ENCODE results near the gene SLC38A5. TPM values are rescaled to one million over a fixed set of nuclear protein-coding genes. Genes with fewer than 3 reads are reported as not detected.

SLC38A5 gene
- polyA plus RNA-seq, 1 of the 3 experiments (the other 2 are of a cell fraction) = 0.33 TPM

- Histone ChIP-seq H3K9me2 (no peaks in the 10 kb centered on the region), H3K4me1 (ENCODE audit: control insufficient read depth in 1 of 2, insufficient read depth in 2 of 2, low read depth in 1 of 2, low read length in 1 of 2) (peaks cover 0 to 10% of the 10 kb centered on the region in 2 experiments; a peak in 1 of 4 replicates), H3K79me2 (ENCODE audit: insufficient read depth) (no peaks in the 10 kb centered on the region), H2AFZ (ENCODE audit: low read depth) (no peak overlapping the region), H3K4me3 (ENCODE audit: low read depth in 2 of 2, low read length in 1 of 2) (no peak overlapping the region), H4K20me1 (ENCODE audit: insufficient read depth) (no peaks in the 10 kb centered on the region), H3K9me3 (no peaks in the 10 kb centered on the region), H3K36me3 (replicated peaks in 1 of 2; ENCODE audit: control insufficient read depth in 1 of 2, insufficient read depth in 2 of 2, low read length in 1 of 2) (no peaks in the 10 kb centered on the region), H3K4me2 (no peak overlapping the region), H3K27ac (ENCODE audit: low read depth in 2 of 2, low read length in 1 of 2) (no peak overlapping the region), H3K27me3 (ENCODE audit: insufficient read depth) (no peaks in the 10 kb centered on the region; the same call in 1 of the 2 replicates), H3F3A (replicated peaks; ENCODE audit: insufficient read depth) (no peaks in the 10 kb centered on the region), H3K9ac (no peak overlapping the region)
- TF ChIP-seq USF2 (IDR thresholded peaks at IDR 0.05; ENCODE audit: borderline replicate concordance, low read depth, low read length) = no peak
- TF ChIP-seq RXRA (IDR thresholded peaks at IDR 0.05; ENCODE audit: borderline replicate concordance, low read depth) = no peak
- no peak for TF ChIP-seq GABPA (IDR thresholded peaks at IDR 0.05; ENCODE audit: low read depth)
- peak; percentile 23; the same call in 1 of the 2 replicates for TF ChIP-seq CTCF (IDR thresholded peaks at IDR 0.05)
- CTCF ChIA-PET = interaction anchor here (0.7 to 1.7 kb wide), 3 partner anchors 11 to 97 kb away, joined by 3 to 5 read pairs (median 3); no protein-coding TSS in a partner anchor
- POLR2A ChIA-PET = no interaction called here
- DNase-seq = peak; percentile 41
- 42% methylated on average over 5 of the region's 10 CpGs for WGBS (ENCODE audit: low lambda C conversion rate)
These were observed 3.4 kb downstream of the SLC38A5 start for GRCh38 chrX:48466696-48467095.

- DNase-seq = peak; percentile 39
- Histone ChIP-seq H3K27ac (ENCODE audit: low read depth in 2 of 2, low read length in 1 of 2) (peak overlapping the region in 1 of 2 experiments; percentile 0; a peak in 2 of 4 replicates), H3K9ac (no peak overlapping the region), H3K27me3 (ENCODE audit: insufficient read depth) (no peaks in the 10 kb centered on the region; the same call in 1 of the 2 replicates), H4K20me1 (ENCODE audit: insufficient read depth) (no peaks in the 10 kb centered on the region), H3K9me2 (no peaks in the 10 kb centered on the region), H2AFZ (ENCODE audit: low read depth) (no peak overlapping the region), H3F3A (replicated peaks; ENCODE audit: insufficient read depth) (no peaks in the 10 kb centered on the region), H3K79me2 (ENCODE audit: insufficient read depth) (no peaks in the 10 kb centered on the region), H3K4me1 (ENCODE audit: control insufficient read depth in 1 of 2, insufficient read depth in 2 of 2, low read depth in 1 of 2, low read length in 1 of 2) (peaks cover 0 to 10% of the 10 kb centered on the region in 2 experiments; a peak in 1 of 4 replicates), H3K4me2 (no peak overlapping the region), H3K9me3 (no peaks in the 10 kb centered on the region), H3K36me3 (replicated peaks in 1 of 2; ENCODE audit: control insufficient read depth in 1 of 2, insufficient read depth in 2 of 2, low read length in 1 of 2) (no peaks in the 10 kb centered on the region), H3K4me3 (ENCODE audit: low read depth in 2 of 2, low read length in 1 of 2) (no peak overlapping the region)
- ChIA-PET POLR2A (no interaction called here), CTCF (interaction anchor here (1.7 kb wide), 1 partner anchor 31 kb away, joined by 5 read pairs; no protein-coding TSS in a partner anchor)
- TF ChIP-seq ELF1 (IDR thresholded peaks at IDR 0.05) = no peak
- peak; percentile 44; the same call in 1 of the 2 replicates for TF ChIP-seq FOSL2 (IDR thresholded peaks at IDR 0.05; ENCODE audit: borderline replicate concordance, low read depth)
- WGBS (ENCODE audit: low lambda C conversion rate) = 5% methylated on average over 10 of the region's 10 CpGs
These were observed 4.6 kb downstream of the SLC38A5 start for GRCh38 chrX:48465336-48465933.

GRCh38 chrX:48461830-48462229 is 8.2 kb downstream of the SLC38A5 start:
- Histone ChIP-seq H3F3A (replicated peaks; ENCODE audit: insufficient read depth) (no peaks in the 10 kb centered on the region), H3K27ac (ENCODE audit: low read depth in 2 of 2, low read length in 1 of 2) (no peak overlapping the region), H3K9me3 (no peaks in the 10 kb centered on the region), H3K79me2 (ENCODE audit: insufficient read depth) (no peaks in the 10 kb centered on the region), H4K20me1 (ENCODE audit: insufficient read depth) (no peaks in the 10 kb centered on the region), H3K4me3 (ENCODE audit: low read depth in 2 of 2, low read length in 1 of 2) (no peak overlapping the region), H3K4me1 (ENCODE audit: control insufficient read depth in 1 of 2, insufficient read depth in 2 of 2, low read depth in 1 of 2, low read length in 1 of 2) (peaks cover 0 to 10% of the 10 kb centered on the region in 2 experiments; a peak in 1 of 4 replicates), H3K9me2 (no peaks in the 10 kb centered on the region), H3K27me3 (ENCODE audit: insufficient read depth) (no peaks in the 10 kb centered on the region; the same call in 1 of the 2 replicates), H3K4me2 (no peak overlapping the region), H3K36me3 (replicated peaks in 1 of 2; ENCODE audit: control insufficient read depth in 1 of 2, insufficient read depth in 2 of 2, low read length in 1 of 2) (no peaks in the 10 kb centered on the region), H3K9ac (no peak overlapping the region), H2AFZ (ENCODE audit: low read depth) (no peak overlapping the region)
- ChIA-PET CTCF (no interaction called here), POLR2A (no interaction called here)
- WGBS (ENCODE audit: low lambda C conversion rate) = 41% methylated on average over 4 of the region's 6 CpGs
- DNase-seq = no peak
- TF ChIP-seq GABPA (IDR thresholded peaks at IDR 0.05; ENCODE audit: low read depth) = no peak
- no peak for TF ChIP-seq TEAD4 (IDR thresholded peaks at IDR 0.05; ENCODE audit: borderline replicate concordance, insufficient read depth)
- no peak for TF ChIP-seq FOXJ3 (CRISPR knock-in tag; IDR thresholded peaks at IDR 0.05)
- no peak for TF ChIP-seq FOSL2 (IDR thresholded peaks at IDR 0.05; ENCODE audit: borderline replicate concordance, low read depth)
- no peak for TF ChIP-seq CTCF (IDR thresholded peaks at IDR 0.05)
- no peak for TF ChIP-seq REST (IDR thresholded peaks at IDR 0.05; ENCODE audit: low read depth, low read length)
- no peak for TF ChIP-seq YY1 (IDR thresholded peaks at IDR 0.05; ENCODE audit: low read depth)

Data from SK-N-SH (cell line).